ENCODE results near the gene REPIN1. TPM values are rescaled to one million over a fixed set of nuclear protein-coding genes. Genes with fewer than 3 reads are reported as not detected.

The REPIN1 gene
- polyA plus RNA-seq, 2 of the 4 experiments (the other 2 are of a cell fraction) = 48.1 to 101 TPM

GRCh38 chr7:150326657-150327268 is 41.9 kb upstream of the REPIN1 start:
- no peak for TF ChIP-seq BHLHE40 (IDR thresholded peaks at IDR 0.05; ENCODE audit: low read depth, low read length)
- ATAC-seq (no peak), FAIRE-seq (no peak), DNase-seq (ENCODE audit: low read depth in 1 of 2, low spot score in 1 of 2) (no peak)
- no peaks in the 10 kb centered on the region for H3K9me3 ChIP-seq
- H3K4me3 ChIP-seq = no peak overlapping the region
- no peaks in the 10 kb centered on the region for H3K4me1 ChIP-seq
- H3K27ac ChIP-seq = no peak overlapping the region
- ChIA-PET CTCF (interaction anchor here (0.9 to 1.3 kb wide), 2 partner anchors 41 to 95 kb away, joined by 3 read pairs; no protein-coding TSS in a partner anchor), POLR2A (no interaction called here)
- H3K4me2 ChIP-seq = no peak overlapping the region
- WGBS (ENCODE audit: missing lambda C conversion rate) = 59% methylated on average over 4 of the region's 4 CpGs

GRCh38 chr7:150327308-150327707 is 41.3 kb upstream of the REPIN1 start:
- 50% methylated on average over 3 of the region's 3 CpGs for WGBS (ENCODE audit: missing lambda C conversion rate)
- POLR2A ChIA-PET = no interaction called here
- Histone ChIP-seq H3K9me3 (no peaks in the 10 kb centered on the region), H3K4me3 (no peak overlapping the region), H3K4me2 (no peak overlapping the region), H3K27ac (no peak overlapping the region), H3K4me1 (no peaks in the 10 kb centered on the region)
- ATAC-seq (no peak), FAIRE-seq (no peak), DNase-seq (ENCODE audit: low read depth in 1 of 2, low spot score in 1 of 2) (no peak)
- CTCF ChIA-PET = no interaction called here
- TF ChIP-seq FOXS1 (CRISPR knock-in tag; IDR thresholded peaks at IDR 0.05) (no peak), SMC3 (IDR thresholded peaks at IDR 0.05) (no peak), ATOH8 (CRISPR knock-in tag; IDR thresholded peaks at IDR 0.05; ENCODE audit: low read depth) (no peak), NPAS2 (CRISPR knock-in tag; IDR thresholded peaks at IDR 0.05; ENCODE audit: borderline replicate concordance) (no peak), HOXA7 (CRISPR knock-in tag; IDR thresholded peaks at IDR 0.05) (no peak), FOSL2 (IDR thresholded peaks at IDR 0.05) (no peak), FOSL2 (CRISPR knock-in tag; IDR thresholded peaks at IDR 0.05) (no peak), GATA3 (IDR thresholded peaks at IDR 0.05; ENCODE audit: borderline replicate concordance) (no peak), BHLHE40 (IDR thresholded peaks at IDR 0.05; ENCODE audit: low read depth, low read length) (no peak), TFCP2L1 (CRISPR knock-in tag; IDR thresholded peaks at IDR 0.05) (no peak), PHF8 (IDR thresholded peaks at IDR 0.05; ENCODE audit: borderline replicate concordance, low read depth) (no peak), EHF (CRISPR knock-in tag; IDR thresholded peaks at IDR 0.05) (no peak), CBX2 (IDR thresholded peaks at IDR 0.05; ENCODE audit: borderline replicate concordance, low read depth) (no peak), E2F6 (IDR thresholded peaks at IDR 0.05; ENCODE audit: borderline replicate concordance, low read depth) (no peak), MAX (IDR thresholded peaks at IDR 0.05) (no peak), HOXB13 (CRISPR knock-in tag; IDR thresholded peaks at IDR 0.05; ENCODE audit: low read depth) (no peak), HDAC2 (IDR thresholded peaks at IDR 0.05) (no peak), CEBPB (IDR thresholded peaks at IDR 0.05) (no peak), SREBF2 (IDR thresholded peaks at IDR 0.05) (no peak)

GRCh38 chr7:150329331-150330120 is 39.1 kb upstream of the REPIN1 start:
- FAIRE-seq = no peak
- ATAC-seq = no peak
- H3K9me3 ChIP-seq = no peaks in the 10 kb centered on the region
- WGBS (ENCODE audit: missing lambda C conversion rate) = 73% methylated on average over 21 of the region's 22 CpGs
- H3K4me1 ChIP-seq = no peaks in the 10 kb centered on the region
- H3K4me3 ChIP-seq = no peak overlapping the region
- H3K27ac ChIP-seq = no peak overlapping the region
- no peak for DNase-seq (ENCODE audit: low read depth in 1 of 2, low spot score in 1 of 2)
- no peak overlapping the region for H3K4me2 ChIP-seq
- POLR2A ChIA-PET = no interaction called here
- CTCF ChIA-PET = no interaction called here
- no peak for TF ChIP-seq EHF (CRISPR knock-in tag; IDR thresholded peaks at IDR 0.05)

All from A549 (cell line).